Activated CD4-positive, alpha-beta T cell treated with anti-CD3 and anti-CD28 coated beads, Interleukin-2, Interleukin-4, amounts not matched to agents 100 ng/mL and 50 ng/mL, durations not matched to agents 16 hours and 8 hours (primary cell): ENCODE measurements around the gene ZNF462.

Experiments used
- DNase-seq: peaks from one replicate; pipeline ENCODE4 v3.0.0-alpha.2; 2020; ENCODE audit warnings: low spot score

Gene ZNF462

DNA sequence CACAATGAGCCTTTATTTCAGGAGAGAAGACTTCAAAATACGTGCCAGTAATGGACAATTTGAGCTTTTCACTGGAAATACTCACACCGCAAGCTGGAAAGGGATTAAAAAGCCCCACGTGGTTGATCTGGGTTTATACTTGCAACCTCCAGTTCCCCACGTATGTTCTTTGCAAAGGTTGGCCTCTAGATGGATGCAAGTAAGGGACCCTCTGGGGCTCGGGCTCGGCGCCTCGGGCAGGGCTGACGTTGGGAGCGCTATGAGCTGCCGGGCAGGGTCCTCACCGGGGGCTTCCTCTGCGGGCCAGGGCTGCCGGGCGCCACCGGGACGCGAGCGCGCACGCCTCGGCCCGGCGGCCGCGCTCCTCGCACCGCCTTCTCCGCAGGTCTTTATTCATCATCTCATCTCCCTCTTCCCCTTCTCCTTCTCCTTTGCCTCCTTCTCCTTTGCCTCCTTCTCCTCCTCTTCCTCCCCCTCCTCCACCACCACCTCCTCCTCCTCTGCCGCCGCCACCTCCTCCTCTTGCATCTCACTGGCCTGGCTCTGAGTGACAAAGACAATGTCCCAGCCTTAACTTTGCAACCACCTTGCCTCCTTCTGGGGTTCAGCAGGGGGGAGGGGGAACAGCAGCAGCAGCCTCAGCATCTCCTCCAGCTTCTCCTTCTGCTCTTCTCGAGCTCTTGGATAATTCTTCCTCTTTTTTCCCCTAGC lies 701 bp upstream of the ZNF462 start:
- no peak for DNase-seq

- DNase-seq = no peak
These were observed 1.6 kb downstream of the ZNF462 start for GRCh38 chr9:106864373-106865143.

- DNase-seq = no peak
These were observed 3.3 kb downstream of the ZNF462 start for GRCh38 chr9:106866243-106866642.

DNA sequence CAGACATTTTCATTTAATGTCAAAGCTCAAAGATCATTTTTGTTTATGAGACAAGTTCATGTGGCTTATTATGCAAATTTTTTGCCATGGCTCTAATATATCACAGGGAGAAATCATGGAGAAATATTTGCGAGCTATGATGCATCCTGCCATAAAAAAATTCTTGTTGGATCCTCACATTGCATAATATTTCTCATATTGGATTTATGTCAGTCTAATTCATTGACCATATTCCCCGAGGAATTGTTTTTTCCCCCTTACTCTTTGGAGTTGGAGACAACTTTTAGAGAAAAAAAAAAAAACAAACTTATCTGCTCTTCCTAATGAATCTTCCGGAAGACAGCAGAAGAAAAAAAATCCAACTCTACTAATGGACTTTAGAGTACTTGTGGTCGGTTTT lies 4.3 kb downstream of the ZNF462 start:
- no peak for DNase-seq

GRCh38 chr9:106868087-106868486 lies 5.1 kb downstream of the ZNF462 start:
- no peak for DNase-seq

GRCh38 chr9:106868565-106868964 lies 5.6 kb downstream of the ZNF462 start:
- no peak for DNase-seq

- no peak for DNase-seq
These were observed 6.1 kb downstream of the ZNF462 start for GRCh38 chr9:106869028-106869427.

DNA sequence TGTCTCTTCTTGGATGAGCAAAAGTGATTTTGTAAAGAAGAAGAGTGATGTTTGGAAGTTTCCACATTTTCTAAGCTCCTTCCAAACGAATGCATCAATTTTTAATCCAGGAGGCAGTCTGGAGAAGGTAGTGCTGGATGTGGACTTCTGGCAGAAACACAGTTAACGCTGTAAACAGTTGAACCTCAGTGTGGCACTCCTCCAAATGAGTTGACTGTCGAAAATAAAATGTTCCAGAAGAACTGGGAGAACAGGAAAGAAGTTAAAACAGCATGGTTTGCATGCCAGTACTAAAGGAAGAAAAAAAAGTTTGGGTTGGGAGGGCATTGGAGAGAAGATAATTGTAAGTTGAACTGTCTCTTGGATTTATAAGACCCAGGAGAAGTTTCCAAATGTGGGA lies 6.5 kb downstream of the ZNF462 start:
- no peak for DNase-seq

DNA sequence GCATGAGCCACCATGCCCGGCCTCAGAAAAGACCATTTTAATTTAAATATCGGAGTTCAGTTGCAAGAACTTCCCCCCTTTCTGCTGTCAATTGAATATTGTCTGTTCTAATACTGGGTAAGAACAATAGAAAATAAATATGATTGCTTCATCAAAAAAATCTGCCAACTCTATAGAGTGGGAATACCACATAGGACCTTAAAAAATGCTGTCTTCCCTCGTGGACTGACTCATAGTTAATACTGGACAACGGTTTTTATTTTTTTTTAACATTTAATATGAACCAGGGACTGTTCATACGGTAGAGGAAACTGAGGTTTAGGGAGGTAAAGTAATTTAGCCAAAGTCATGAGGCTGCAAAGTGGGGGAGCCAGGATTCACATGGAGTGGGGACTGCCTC lies 9.7 kb downstream of the ZNF462 start:
- DNase-seq = no peak

DNA sequence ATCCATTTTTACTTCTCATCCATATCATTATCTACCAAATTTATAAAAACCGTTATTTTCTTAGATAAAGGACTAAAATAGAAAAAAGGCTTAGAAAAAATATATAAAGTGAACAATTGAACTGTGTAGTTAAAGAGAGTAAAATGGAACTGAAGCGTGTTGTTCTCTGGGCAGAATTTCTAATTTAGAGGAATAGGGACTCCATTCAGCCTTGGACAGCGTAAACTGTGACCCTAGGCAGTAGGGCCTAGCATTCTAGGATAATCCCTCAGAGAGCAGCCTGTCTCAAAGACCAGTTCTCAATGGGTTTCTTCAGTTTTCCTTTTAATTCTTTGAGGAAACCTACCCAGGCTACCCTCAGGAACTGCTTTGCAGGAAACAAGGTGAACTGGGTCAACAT lies 11.1 kb downstream of the ZNF462 start:
- no peak for DNase-seq

GRCh38 chr9:106874652-106875051 lies 11.7 kb downstream of the ZNF462 start:
- no peak for DNase-seq

GRCh38 chr9:106875529-106875928 lies 12.6 kb downstream of the ZNF462 start:
- no peak for DNase-seq

DNA sequence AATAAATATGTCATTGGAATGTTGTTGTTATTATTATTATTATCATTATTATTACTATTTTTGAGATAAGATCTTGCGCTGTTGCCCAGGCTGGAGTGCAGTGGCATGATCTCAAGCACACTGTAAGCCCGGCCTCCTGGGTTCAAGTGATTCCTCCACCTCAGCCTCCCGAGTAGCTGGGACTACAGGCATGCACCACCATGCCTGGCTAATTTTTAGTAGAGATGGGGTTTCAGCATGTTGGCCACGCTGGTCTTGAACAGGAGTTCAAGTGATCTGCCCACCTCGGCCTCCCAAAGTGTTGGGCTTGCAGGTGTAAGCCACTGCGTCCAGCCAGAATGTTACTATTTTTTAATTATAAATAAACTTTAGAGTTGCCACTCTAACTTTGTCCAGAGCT lies 14.4 kb downstream of the ZNF462 start:
- DNase-seq = no peak

- DNase-seq = no peak
These were observed 15.3 kb downstream of the ZNF462 start for GRCh38 chr9:106878081-106878837.

DNA sequence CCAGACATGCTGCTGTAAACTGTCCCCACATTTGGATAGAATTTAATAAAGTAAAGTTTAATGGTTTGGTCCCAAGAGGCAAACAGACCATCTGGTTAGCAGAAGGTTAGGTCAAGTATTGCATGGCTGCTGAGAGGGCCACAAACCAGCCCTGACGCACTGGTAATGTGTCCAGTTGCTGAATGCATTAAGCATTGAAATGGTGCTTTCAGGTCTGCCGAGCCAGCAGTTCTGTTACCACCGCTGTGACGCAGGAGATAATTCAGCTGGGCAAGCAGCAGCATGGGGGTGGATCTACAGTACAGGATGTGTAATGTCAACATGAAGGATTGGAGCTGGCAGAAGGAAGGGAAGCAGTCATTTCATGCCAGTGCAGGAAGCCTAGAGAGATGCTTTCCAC lies 16.0 kb downstream of the ZNF462 start:
- DNase-seq = no peak

DNA sequence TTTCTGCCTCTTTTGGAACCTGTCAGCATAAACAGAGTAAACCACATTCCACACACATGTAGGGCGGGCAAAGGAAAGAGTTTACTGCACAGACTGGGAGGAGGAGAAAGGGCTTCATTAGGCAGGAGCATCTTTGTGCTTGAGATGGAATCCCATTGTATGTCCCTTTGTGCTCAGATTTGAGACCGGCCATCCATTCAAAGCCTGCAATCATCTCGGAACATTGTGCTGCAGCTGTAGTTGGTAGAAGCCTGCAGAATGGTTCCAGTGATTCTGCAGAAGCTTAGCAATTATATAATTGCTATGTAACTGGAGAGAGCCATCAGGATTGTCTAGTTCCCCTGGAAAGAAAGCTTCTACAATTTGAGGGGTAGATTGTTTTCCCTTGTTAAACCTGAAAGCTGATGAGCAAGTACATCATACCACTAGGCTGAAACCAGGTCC lies 16.5 kb downstream of the ZNF462 start:
- DNase-seq = no peak

GRCh38 chr9:106880081-106880480 lies 17.1 kb downstream of the ZNF462 start:
- no peak for DNase-seq

DNA sequence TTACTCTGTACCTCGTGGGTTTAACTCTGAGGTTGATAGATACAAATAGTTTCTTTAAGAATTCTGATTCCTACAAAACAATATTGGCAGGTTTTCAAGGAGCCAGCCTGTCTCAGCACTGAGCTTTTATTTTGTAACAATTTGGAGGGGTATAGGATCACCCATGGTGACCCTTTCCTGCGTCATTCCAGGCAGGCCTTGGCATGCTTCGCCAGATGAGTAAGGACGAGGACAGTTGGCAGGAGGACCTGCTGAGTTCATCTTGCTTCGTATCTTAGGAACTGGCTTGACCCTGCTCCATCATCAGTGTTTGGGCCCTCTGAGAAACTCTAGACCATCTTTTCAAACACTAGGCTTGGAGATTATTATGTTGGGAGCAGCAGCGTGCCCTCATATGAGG lies 17.9 kb downstream of the ZNF462 start:
- no peak for DNase-seq

GRCh38 chr9:106883030-106883429 lies 20.1 kb downstream of the ZNF462 start:
- no peak for DNase-seq

GRCh38 chr9:106883626-106884190 lies 20.7 kb downstream of the ZNF462 start:
- no peak for DNase-seq

- no peak for DNase-seq
These were observed 22.5 kb downstream of the ZNF462 start for GRCh38 chr9:106885451-106885850.
